GM12878 (cell line): ENCODE results near the gene CHST2. TPM values are rescaled to one million over a fixed set of nuclear protein-coding genes. Genes with fewer than 3 reads are reported as not detected.

ENCODE experiments used
- ATF2 ChIP-seq: IDR thresholded peaks from 2 replicates; pipeline ENCODE4 v1.6.1; 2012; ENCODE audit warnings: low read length, inconsistent platforms
- CREM ChIP-seq: IDR thresholded peaks from 2 replicates; pipeline ENCODE4 v1.6.1; 2014; ENCODE audit warnings: antibody characterized with exemption, low read depth
- EP300 ChIP-seq, 2 experiments: fragments of 150-350 bp in 1 of 2; IDR thresholded peaks; 2 replicates each; pipeline ENCODE4 v1.6.1; 2011 to 2012; ENCODE audit warnings: low read depth in 2 of 2, low read length in 2 of 2, borderline replicate concordance in 1 of 2, improper control_type of control experiment in 1 of 2, inconsistent platforms in 1 of 2; ENCODE audit not compliant: control insufficient read depth in 1 of 2
- ESRRA ChIP-seq: IDR thresholded peaks from 2 replicates; pipeline ENCODE4 v1.6.1; 2012; ENCODE audit warnings: mild to moderate bottlenecking, low read length, improper control_type of control experiment
- FOXM1 ChIP-seq: IDR thresholded peaks from 2 replicates; pipeline ENCODE4 v1.6.1; 2012; ENCODE audit warnings: low read depth, mild to moderate bottlenecking, inconsistent platforms, low read length, moderate library complexity
- GATAD2B ChIP-seq: fragments of 450-650 bp; conservative IDR thresholded peaks from 2 replicates; pipeline ENCODE4 v1.6.1; 2017; ENCODE audit warnings: low read depth, mild to moderate bottlenecking, moderate library complexity
- HCFC1 ChIP-seq: fragments of 150-350 bp; IDR thresholded peaks from 2 replicates; pipeline ENCODE4 v1.6.1; 2014; ENCODE audit warnings: low read length
- IKZF1 ChIP-seq: fragments of 450-650 bp; conservative IDR thresholded peaks from 2 replicates; pipeline ENCODE4 v1.6.1; 2017; ENCODE audit warnings: antibody characterized with exemption, mild to moderate bottlenecking
- IRF4 ChIP-seq: IDR thresholded peaks from 2 replicates; pipeline ENCODE4 v1.6.1; 2011; ENCODE audit warnings: low read depth, low read length
- NFIC ChIP-seq: IDR thresholded peaks from 2 replicates; pipeline ENCODE4 v1.6.1; 2012; ENCODE audit warnings: low read depth, mild to moderate bottlenecking, inconsistent platforms, low read length, moderate library complexity
- NR2C2 ChIP-seq: IDR thresholded peaks from 2 replicates; pipeline ENCODE4 v1.6.1; 2011; ENCODE audit warnings: borderline replicate concordance, low read depth; ENCODE audit not compliant: control insufficient read depth, insufficient read length
- RUNX3 ChIP-seq: IDR thresholded peaks from 2 replicates; pipeline ENCODE4 v1.6.1; 2012; ENCODE audit warnings: low read length, inconsistent platforms
- SMC3 ChIP-seq: IDR thresholded peaks from 2 replicates; pipeline ENCODE4 v1.6.1; 2011; ENCODE audit warnings: low read length, improper control_type of control experiment, borderline replicate concordance
- ZSCAN29 ChIP-seq: fragments of 450-650 bp; IDR thresholded peaks from 2 replicates; pipeline ENCODE4 v1.6.1; 2017; ENCODE audit warnings: mild to moderate bottlenecking, moderate library complexity
- polyA plus RNA-seq, 11 experiments: library from polyadenylated mRNA; depleted of rRNA in 4 of 11; unstranded in 6 of 11; stranded (reverse) in 5 of 11; fragments of >200 nt; fragmentation: Nextera tagmentation in 4 of 11; fragmentation: Illumina TruSeq in 1 of 11; extraction: Ambion mirVana in 4 of 11; extraction: Trizol in 1 of 11; gene quantifications; 1 replicate in 1 of 11; 2 replicates in 10 of 11; pipeline versions ENCODE4 v1.2.1 to v1.2.3, GENCODE V29; 2011 to 2016; ENCODE audit warnings: inconsistent platforms in 2 of 11, missing spikeins in 2 of 11, low read depth in 1 of 11
- total RNA-seq, 4 experiments: library from RNA; depleted of rRNA in 3 of 4; stranded (reverse); fragments of >200 nt in 3 of 4; fragmentation: Illumina TruSeq in 1 of 4; extraction: Trizol in 1 of 4; gene quantifications; 2 replicates each; pipeline versions ENCODE4 v1.2.1 to v1.2.3, GENCODE V29; 2013 to 2021

The CHST2 gene
- total and polyA plus RNA-seq, 10 of the 15 experiments (the other 5 are each of a cell fraction or from before 2014, with no cell fraction given), result 1.6 to 37.2 (median 8.8) TPM

GRCh38 chr3:143132246-143132980, 12.8 kb downstream of the CHST2 start (continued):
- no peak for TF ChIP-seq EP300 (IDR thresholded peaks at IDR 0.05; ENCODE audit: borderline replicate concordance in 1 of 2, control insufficient read depth in 1 of 2, low read depth in 2 of 2, low read length in 2 of 2)
- TF ChIP-seq ESRRA, result no peak
- peak; percentile 86; the same call in 1 of the 2 replicates for TF ChIP-seq FOXM1
- TF ChIP-seq ATF2, result peak; percentile 81
- no peak for TF ChIP-seq SMC3
- peak; percentile 22; the same call in 1 of the 2 replicates for TF ChIP-seq IRF4
- TF ChIP-seq CREM, result peak; percentile 68
- TF ChIP-seq GATAD2B, result no peak
- peak; percentile 70; the same call in 1 of the 2 replicates for TF ChIP-seq RUNX3
- no peak for TF ChIP-seq ZSCAN29
- TF ChIP-seq HCFC1, result no peak
- no peak for TF ChIP-seq IKZF1
- peak; percentile 94; the same call in 1 of the 2 replicates for TF ChIP-seq NFIC
- no peak for TF ChIP-seq NR2C2
- TF ChIP-seq, all 136 proteins: peak for 16
